HL-60 (cell line): ENCODE data around the gene PUM1.
"Not testable (repeated sequence)": the region's sequence is repeated elsewhere in the genome, so short reads cannot be mapped to it uniquely, and the experiment has no call there.

Experiments
- DNase-seq, 2 experiments: peaks; one replicate each; pipeline ENCODE4 v3.0.0-alpha.2; 2010 to 2020; ENCODE audit warnings: low read depth in 1 of 2, low spot score in 1 of 2
- H3K27ac ChIP-seq: fragments of 250-450 bp; sonication (Bioruptor Pico); replicated peaks from 2 replicates; pipeline ENCODE4 v1.5.1; 2020; ENCODE audit warnings: mild to moderate bottlenecking, moderate library complexity
- H3K27me3 ChIP-seq: fragments of 250-450 bp; sonication (Bioruptor Pico); 2 replicates; pipeline ENCODE4 v1.5.1; 2021; ENCODE audit warnings: mild to moderate bottlenecking, moderate library complexity; ENCODE audit not compliant: insufficient read depth, poor library complexity, severe bottlenecking
- H3K4me3 ChIP-seq: replicated peaks from 2 replicates; pipeline ENCODE4 v1.5.1; 2011; ENCODE audit warnings: mild to moderate bottlenecking, control low read depth, low read length; ENCODE audit not compliant: insufficient read depth
- GABPA ChIP-seq: IDR thresholded peaks from 2 replicates; pipeline ENCODE4 v1.6.1; 2012; ENCODE audit warnings: low read depth
- POLR2AphosphoS5 ChIP-seq: IDR thresholded peaks from 2 replicates; pipeline ENCODE4 v1.6.1; 2012; ENCODE audit warnings: low read depth
- REST ChIP-seq: IDR thresholded peaks from 2 replicates; pipeline ENCODE4 v1.6.1; 2012; ENCODE audit warnings: low read depth; ENCODE audit not compliant: insufficient replicate concordance
- SPI1 ChIP-seq: IDR thresholded peaks from 2 replicates; pipeline ENCODE4 v1.6.1; 2012; ENCODE audit warnings: low read depth, mild to moderate bottlenecking, borderline replicate concordance
- TF ChIP-seq, protein P1 (sequence below): IDR thresholded peaks from one replicate; pipeline ENCODE4 v1.5.1; 2011; ENCODE audit warnings: low read length, control low read depth, inconsistent platforms; ENCODE audit not compliant: insufficient read depth

Gene PUM1

GRCh38 chr1:31055501-31055900 lies 10.0 kb downstream of the PUM1 start:
- TF ChIP-seq REST (no peak), SPI1 (no peak), POLR2AphosphoS5 (no peak), GABPA (no peak)
- TF ChIP-seq, protein P1, sequence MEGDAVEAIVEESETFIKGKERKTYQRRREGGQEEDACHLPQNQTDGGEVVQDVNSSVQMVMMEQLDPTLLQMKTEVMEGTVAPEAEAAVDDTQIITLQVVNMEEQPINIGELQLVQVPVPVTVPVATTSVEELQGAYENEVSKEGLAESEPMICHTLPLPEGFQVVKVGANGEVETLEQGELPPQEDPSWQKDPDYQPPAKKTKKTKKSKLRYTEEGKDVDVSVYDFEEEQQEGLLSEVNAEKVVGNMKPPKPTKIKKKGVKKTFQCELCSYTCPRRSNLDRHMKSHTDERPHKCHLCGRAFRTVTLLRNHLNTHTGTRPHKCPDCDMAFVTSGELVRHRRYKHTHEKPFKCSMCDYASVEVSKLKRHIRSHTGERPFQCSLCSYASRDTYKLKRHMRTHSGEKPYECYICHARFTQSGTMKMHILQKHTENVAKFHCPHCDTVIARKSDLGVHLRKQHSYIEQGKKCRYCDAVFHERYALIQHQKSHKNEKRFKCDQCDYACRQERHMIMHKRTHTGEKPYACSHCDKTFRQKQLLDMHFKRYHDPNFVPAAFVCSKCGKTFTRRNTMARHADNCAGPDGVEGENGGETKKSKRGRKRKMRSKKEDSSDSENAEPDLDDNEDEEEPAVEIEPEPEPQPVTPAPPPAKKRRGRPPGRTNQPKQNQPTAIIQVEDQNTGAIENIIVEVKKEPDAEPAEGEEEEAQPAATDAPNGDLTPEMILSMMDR = no peak
- H3K27ac ChIP-seq = no peak overlapping the region
- H3K4me3 ChIP-seq = no peak overlapping the region
- DNase-seq = no peak
- no peaks in the 10 kb centered on the region for H3K27me3 ChIP-seq

DNA sequence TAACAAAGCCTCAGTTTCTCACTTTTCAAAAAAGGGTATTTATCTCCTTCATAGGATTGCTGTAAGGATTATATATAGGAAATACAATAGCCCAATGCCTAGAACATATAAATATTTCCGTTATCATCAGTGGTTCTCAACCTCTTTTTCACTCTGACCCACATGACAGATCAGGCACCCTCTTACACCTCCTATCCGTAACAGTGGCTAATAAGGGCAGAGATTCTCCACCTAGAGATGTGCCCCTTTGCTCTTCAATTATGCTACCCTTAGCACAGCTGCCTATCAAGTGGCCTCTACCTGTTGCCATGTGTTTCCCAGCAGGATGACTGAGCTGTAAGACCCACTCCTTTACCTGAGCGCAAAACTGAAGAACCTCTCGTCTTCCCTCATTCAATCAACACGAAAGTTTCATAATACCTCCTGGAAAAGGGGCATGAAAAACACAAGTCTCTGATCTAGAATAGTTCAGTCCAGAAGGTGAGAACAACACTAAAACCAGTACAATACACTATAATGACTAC lies 10.5 kb downstream of the PUM1 start:
- Histone ChIP-seq H3K4me3 (no peak overlapping the region), H3K27ac (no peak overlapping the region), H3K27me3 (no peaks in the 10 kb centered on the region)
- DNase-seq = no peak
- TF ChIP-seq, protein P1 = no peak
- no peak for TF ChIP-seq GABPA
- no peak for TF ChIP-seq SPI1
- TF ChIP-seq REST = no peak
- no peak for TF ChIP-seq POLR2AphosphoS5

DNA sequence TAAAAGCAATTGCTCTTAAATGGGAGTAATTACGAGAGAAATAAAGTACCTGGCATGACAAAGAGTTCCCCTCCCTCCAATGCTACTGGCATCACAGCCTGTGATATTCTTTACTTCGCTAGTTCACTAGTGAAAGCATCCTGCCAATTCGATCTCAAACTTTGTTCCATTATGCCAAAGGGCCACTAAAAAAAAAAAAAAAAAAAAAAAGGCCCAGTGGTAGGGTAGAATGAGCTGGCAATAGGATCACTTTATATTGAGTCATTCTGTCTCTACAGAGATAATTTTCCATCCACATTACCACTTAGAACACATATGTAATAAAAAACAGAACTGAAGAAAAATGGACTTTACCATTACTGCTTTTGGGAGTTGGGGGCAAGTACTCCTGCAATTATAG lies 11.2 kb downstream of the PUM1 start:
- DNase-seq = no peak
- H3K27ac ChIP-seq = no peak overlapping the region
- no peak overlapping the region for H3K4me3 ChIP-seq
- no peaks in the 10 kb centered on the region for H3K27me3 ChIP-seq
- TF ChIP-seq GABPA (no peak), SPI1 (no peak), REST (no peak)
- TF ChIP-seq, protein P1 = no peak

- not testable (repeated sequence) for H3K27ac ChIP-seq, H3K27me3 ChIP-seq, H3K4me3 ChIP-seq, DNase-seq
Observed at GRCh38 chr1:31052613-31053012, 12.9 kb downstream of the PUM1 start.
